H1 (cell line): ENCODE results near the gene CA10. TPM values are rescaled to one million over a fixed set of nuclear protein-coding genes. Genes with fewer than 3 reads are reported as not detected.

Experiments used
- CTCF ChIA-PET: fragments of 300-600 bp; sonication (Branson Sonifier 250); formaldehyde crosslinking; loops from one replicate; lab custom pipeline; 2021; ENCODE audit not compliant: partially characterized antibody; lab: Charles Lee
- POLR2A ChIA-PET: fragments of 300-600 bp; sonication (Branson Sonifier 250); formaldehyde crosslinking; loops from one replicate; lab custom pipeline; 2021; ENCODE audit warnings: inconsistent platforms; ENCODE audit not compliant: partially characterized antibody; lab: Charles Lee
- DNase-seq, 2 experiments: peaks; one replicate each; pipeline versions ENCODE4 v3.0.0 to v3.0.0-alpha.2; 2010 to 2022; ENCODE audit warnings: low spot score in 2 of 2, low read depth in 1 of 2, mixed read lengths in 1 of 2
- FAIRE-seq: peaks from 2 replicates; lab custom pipeline; 2011; peaks lifted over from hg19 to GRCh38; lab: Jason Lieb, UNC
- H2AFZ ChIP-seq: 2 replicates; pipeline ENCODE4 v1.8.1; 2012; ENCODE audit warnings: low read length, inconsistent platforms
- H2AK5ac ChIP-seq: 2 replicates; pipeline ENCODE4 v1.6.1; 2013; ENCODE audit warnings: low read depth, low read length
- H2BK120ac ChIP-seq: replicated peaks from 2 replicates; pipeline ENCODE3; 2013; ENCODE audit warnings: low read depth, low read length, inconsistent platforms
- H2BK12ac ChIP-seq: 2 replicates; pipeline ENCODE4 v1.6.1; 2013; ENCODE audit warnings: low read depth, low read length
- H2BK15ac ChIP-seq: 2 replicates; pipeline ENCODE4 v1.6.1; 2013; ENCODE audit warnings: low read length
- H2BK20ac ChIP-seq: 2 replicates; pipeline ENCODE4 v1.6.1; 2013; ENCODE audit warnings: low read length
- H2BK5ac ChIP-seq: 2 replicates; pipeline ENCODE4 v1.6.1; 2013; ENCODE audit warnings: low read depth, low read length
- H3K14ac ChIP-seq: 2 replicates; pipeline ENCODE4 v1.6.1; 2013; ENCODE audit warnings: inconsistent platforms; ENCODE audit not compliant: insufficient read length
- H3K18ac ChIP-seq: 2 replicates; pipeline ENCODE4 v1.6.1; 2013; ENCODE audit warnings: low read length; ENCODE audit errors: extremely low read depth
- H3K23ac ChIP-seq: 2 replicates; pipeline ENCODE4 v1.6.1; 2013; ENCODE audit warnings: inconsistent platforms; ENCODE audit not compliant: insufficient read length
- H3K23me2 ChIP-seq: 2 replicates; pipeline ENCODE4 v1.6.1; 2013; ENCODE audit warnings: low read depth, low read length
- H3K27ac ChIP-seq: 2 replicates; pipeline ENCODE4 v1.6.1; 2011; ENCODE audit warnings: low read depth, low read length, inconsistent platforms
- H3K27me3 ChIP-seq, 4 experiments: replicated peaks in 1 of 4; 1 replicate in 1 of 4; 2 replicates in 3 of 4; pipeline versions ENCODE4 v1.6.1 to v1.8.1; 2011 to 2013; ENCODE audit warnings: low read length in 3 of 4, mild to moderate bottlenecking in 3 of 4, inconsistent platforms in 2 of 4, mixed read lengths in 2 of 4, moderate library complexity in 1 of 4; ENCODE audit not compliant: control insufficient read depth in 3 of 4, insufficient read depth in 3 of 4; ENCODE audit errors: extremely low read depth in 1 of 4
- H3K36me3 ChIP-seq, 4 experiments: 2 replicates each; pipeline versions ENCODE4 v1.6.1 to v1.8.1; 2011 to 2013; ENCODE audit warnings: mild to moderate bottlenecking in 4 of 4, low read length in 3 of 4, moderate library complexity in 2 of 4, control low read depth in 1 of 4, inconsistent platforms in 1 of 4; ENCODE audit not compliant: insufficient read depth in 4 of 4, control insufficient read depth in 2 of 4
- H3K4ac ChIP-seq: replicated peaks from 2 replicates; pipeline ENCODE3; 2013; ENCODE audit warnings: low read length, low read depth, mixed read lengths, inconsistent platforms; ENCODE audit not compliant: insufficient read length
- H3K4me1 ChIP-seq, 4 experiments: replicated peaks in 1 of 4; 1 replicate in 1 of 4; 2 replicates in 3 of 4; pipeline versions ENCODE4 v1.6.1 to v1.8.1; 2011 to 2013; ENCODE audit warnings: low read length in 3 of 4, inconsistent platforms in 2 of 4, mixed read lengths in 1 of 4; ENCODE audit not compliant: insufficient read depth in 4 of 4, control insufficient read depth in 3 of 4
- H3K4me2 ChIP-seq, 2 experiments: 2 replicates each; pipeline versions ENCODE4 v1.6.1 to v1.8.1; 2011 to 2013; ENCODE audit warnings: low read depth in 2 of 2, low read length in 2 of 2, control low read depth in 1 of 2, inconsistent platforms in 1 of 2, mild to moderate bottlenecking in 1 of 2; ENCODE audit not compliant: insufficient read depth in 1 of 2
- H3K4me3 ChIP-seq, 4 experiments: fragments of 200-600, 300-600 bp in 1 of 4; sonication (generic), shearing (Covaris generic), sonication (Bioruptor Twin) in 1 of 4; 2 replicates each; pipeline versions ENCODE4 v1.5.1 to v1.8.1; 2011 to 2016; ENCODE audit warnings: low read length in 4 of 4, low read depth in 3 of 4, control low read depth in 2 of 4, inconsistent platforms in 2 of 4, mild to moderate bottlenecking in 2 of 4, mixed read lengths in 1 of 4, moderate library complexity in 1 of 4; ENCODE audit not compliant: insufficient read depth in 2 of 4; ENCODE audit errors: extremely low read depth in 1 of 4
- H3K56ac ChIP-seq: replicated peaks from 2 replicates; pipeline ENCODE3; 2013; ENCODE audit warnings: low read depth, mild to moderate bottlenecking, mixed read lengths, low read length, inconsistent platforms; ENCODE audit not compliant: insufficient read length
- H3K79me1 ChIP-seq: 2 replicates; pipeline ENCODE4 v1.6.1; 2013; ENCODE audit warnings: low read depth, low read length, control low read depth
- H3K79me2 ChIP-seq, 2 experiments: 2 replicates each; pipeline versions ENCODE4 v1.6.1 to v1.8.1; 2012 to 2013; ENCODE audit warnings: low read length in 2 of 2, mild to moderate bottlenecking in 2 of 2, inconsistent platforms in 1 of 2; ENCODE audit not compliant: insufficient read depth in 2 of 2, control insufficient read depth in 1 of 2
- H3K9ac ChIP-seq, 4 experiments: replicated peaks in 1 of 4; 1 replicate in 1 of 4; 2 replicates in 3 of 4; pipeline versions ENCODE4 v1.6.1 to v1.8.1; 2011 to 2013; ENCODE audit warnings: low read depth in 3 of 4, low read length in 3 of 4, control low read depth in 2 of 4, mild to moderate bottlenecking in 2 of 4, moderate library complexity in 2 of 4, inconsistent platforms in 1 of 4; ENCODE audit errors: extremely low read depth in 1 of 4
- H3K9me3 ChIP-seq, 2 experiments: 2 replicates each; pipeline versions ENCODE4 v1.6.1 to v1.8.1; 2012 to 2013; ENCODE audit warnings: mild to moderate bottlenecking in 2 of 2, moderate library complexity in 2 of 2, control low read depth in 1 of 2, inconsistent platforms in 1 of 2, low read depth in 1 of 2, low read length in 1 of 2, mixed read lengths in 1 of 2; ENCODE audit not compliant: insufficient read depth in 2 of 2
- H4K20me1 ChIP-seq, 2 experiments: replicated peaks in 1 of 2; 2 replicates each; pipeline versions ENCODE3 to v1.8.1; 2011 to 2013; ENCODE audit warnings: inconsistent platforms in 2 of 2, low read length in 2 of 2, mild to moderate bottlenecking in 1 of 2; ENCODE audit not compliant: insufficient read depth in 2 of 2, control insufficient read depth in 1 of 2
- H4K5ac ChIP-seq: 2 replicates; pipeline ENCODE4 v1.6.1; 2013; ENCODE audit warnings: low read length, low read depth, mixed read lengths, inconsistent platforms; ENCODE audit not compliant: insufficient read length
- H4K8ac ChIP-seq: 2 replicates; pipeline ENCODE4 v1.8.0; 2013; ENCODE audit warnings: mild to moderate bottlenecking, moderate library complexity, low read length, inconsistent platforms; ENCODE audit not compliant: insufficient read depth; ENCODE audit errors: extremely low read depth
- H4K91ac ChIP-seq: replicated peaks from 2 replicates; pipeline ENCODE3; 2013; ENCODE audit warnings: low read length, mixed read lengths, inconsistent platforms; ENCODE audit not compliant: insufficient read length
- CHD2 ChIP-seq: IDR thresholded peaks from 2 replicates; pipeline ENCODE4 v1.6.1; 2012; ENCODE audit warnings: low read length, improper control_type of control experiment
- SP4 ChIP-seq: IDR thresholded peaks from 2 replicates; pipeline ENCODE4 v1.6.1; 2012; ENCODE audit warnings: low read length, inconsistent platforms
- SUZ12 ChIP-seq: fragments of 200-600 bp; sonication (generic); IDR thresholded peaks from 2 replicates; pipeline ENCODE4 v1.6.1; 2012; ENCODE audit warnings: mild to moderate bottlenecking, inconsistent platforms, low read length, moderate library complexity, mixed read lengths
- polyA plus RNA-seq, 7 experiments: library from polyadenylated mRNA; depleted of rRNA in 3 of 7; stranded (reverse) in 5 of 7; unstranded in 2 of 7; fragments of >200 nt in 5 of 7; fragments of 200-250 nt in 2 of 7; gene quantifications; 1 replicate in 5 of 7; 2 replicates in 1 of 7; 4 replicates in 1 of 7; pipeline versions ENCODE4 v1.2.1 to v1.2.3, GENCODE V29; 2011 to 2013; ENCODE audit warnings: missing spikeins in 2 of 7, mixed read lengths in 2 of 7
- total RNA-seq: library from RNA; stranded (reverse); fragmentation: NEBNext Ultra II Directional; extraction: Animal tissue kit (Norgen Biotek cat#: 25700); gene quantifications from 2 replicates; pipeline ENCODE4 v1.2.1, GENCODE V29; 2021

The CA10 gene
- total and polyA plus RNA-seq, 2 of the 8 experiments (the other 6 are each of a cell fraction or from before 2014, with no cell fraction given): 0.60 to 0.63 TPM

DNA sequence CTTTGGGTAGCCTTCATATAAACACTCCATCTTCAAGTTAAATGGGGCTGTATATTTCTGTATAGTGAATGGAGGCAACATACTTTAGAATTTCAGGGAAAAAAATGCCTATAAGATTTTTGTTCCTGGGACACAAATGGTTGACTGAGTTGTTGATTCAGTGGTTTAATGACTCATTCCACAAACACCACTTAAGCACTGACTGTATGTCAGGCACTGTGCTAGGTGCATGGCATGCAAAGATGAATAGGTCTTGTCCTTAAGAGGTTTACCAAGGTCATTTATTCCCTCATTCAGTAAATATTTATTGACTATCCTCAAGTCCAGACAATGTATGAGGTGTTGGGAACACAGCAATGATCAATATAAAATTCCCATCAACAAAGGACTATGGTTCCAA, 417.1 kb downstream of the CA10 start:
- Histone ChIP-seq H2AK5ac (no peak overlapping the region), H3K23me2 (no peaks in the 10 kb centered on the region), H4K20me1 (no peaks in the 10 kb centered on the region), H4K5ac (no peak overlapping the region), H3K23ac (no peak overlapping the region), H3K4ac (no peak overlapping the region), H2BK12ac (no peak overlapping the region), H3K14ac (no peak overlapping the region), H3K4me3 (no peak overlapping the region), H3K4me2 (no peak overlapping the region), H3K4me1 (peaks cover 6 to 14% (median 13%) of the 10 kb centered on the region in 4 experiments; a peak in 6 of 7 replicates), H2BK15ac (no peak overlapping the region), H3K9ac (no peak overlapping the region), H3K18ac (no peak overlapping the region), H3K9me3 (no peaks in the 10 kb centered on the region), H3K36me3 (no peaks in the 10 kb centered on the region; a peak in 1 of 8 replicates), H4K91ac (no peak overlapping the region), H2AFZ (no peak overlapping the region), H2BK120ac (no peak overlapping the region), H4K8ac (no peak overlapping the region), H2BK20ac (no peak overlapping the region), H3K79me1 (no peaks in the 10 kb centered on the region), H3K56ac (no peak overlapping the region), H2BK5ac (no peak overlapping the region), H3K79me2 (no peaks in the 10 kb centered on the region), H3K27ac (no peak overlapping the region), H3K27me3 (no peaks in the 10 kb centered on the region)
- ChIA-PET POLR2A (no interaction called here), CTCF (interaction anchor here (2.5 kb wide), 1 partner anchor 9 kb away, joined by 9 read pairs; no protein-coding TSS in a partner anchor)
- no peak for DNase-seq
- TF ChIP-seq SUZ12 (no peak), SP4 (no peak), CHD2 (no peak)
- TF ChIP-seq, all 59 proteins: peak for 0
- FAIRE-seq: no peak
